ENCODE measurements around the gene APOA4.

The APOA4 gene

GRCh38 chr11:116775975-116776374 is 47.1 kb downstream of the APOA4 start:
- DNase-seq (ENCODE audit: low read depth): no peak

GRCh38 chr11:116774661-116775060 is 48.4 kb downstream of the APOA4 start:
- DNase-seq (ENCODE audit: low read depth): no peak

GRCh38 chr11:116773203-116774097 is 49.7 kb downstream of the APOA4 start:
- DNase-seq (ENCODE audit: low read depth): no peak

- peak; percentile 68 for DNase-seq (ENCODE audit: low read depth)
Measured at GRCh38 chr11:116772443-116773202, 50.5 kb downstream of the APOA4 start, which contains the start of gene BUD13. TSS of gene BUD13 (minus strand) at chr11:116772987. CDS start at chr11:116772964, 23 bp downstream.

- DNase-seq (ENCODE audit: low read depth): no peak
Measured at GRCh38 chr11:116771935-116772334, 51.2 kb downstream of the APOA4 start.
